Measurements from ENCODE around the gene KIF12. TPM values are rescaled to one million over a fixed set of nuclear protein-coding genes. Genes with fewer than 3 reads are reported as not detected.

The KIF12 gene
- total and polyA plus RNA-seq, 2 of the 13 experiments (the other 11 are each of a cell fraction or from before 2014, with no cell fraction given) = 1.8 to 12.5 TPM

DNA sequence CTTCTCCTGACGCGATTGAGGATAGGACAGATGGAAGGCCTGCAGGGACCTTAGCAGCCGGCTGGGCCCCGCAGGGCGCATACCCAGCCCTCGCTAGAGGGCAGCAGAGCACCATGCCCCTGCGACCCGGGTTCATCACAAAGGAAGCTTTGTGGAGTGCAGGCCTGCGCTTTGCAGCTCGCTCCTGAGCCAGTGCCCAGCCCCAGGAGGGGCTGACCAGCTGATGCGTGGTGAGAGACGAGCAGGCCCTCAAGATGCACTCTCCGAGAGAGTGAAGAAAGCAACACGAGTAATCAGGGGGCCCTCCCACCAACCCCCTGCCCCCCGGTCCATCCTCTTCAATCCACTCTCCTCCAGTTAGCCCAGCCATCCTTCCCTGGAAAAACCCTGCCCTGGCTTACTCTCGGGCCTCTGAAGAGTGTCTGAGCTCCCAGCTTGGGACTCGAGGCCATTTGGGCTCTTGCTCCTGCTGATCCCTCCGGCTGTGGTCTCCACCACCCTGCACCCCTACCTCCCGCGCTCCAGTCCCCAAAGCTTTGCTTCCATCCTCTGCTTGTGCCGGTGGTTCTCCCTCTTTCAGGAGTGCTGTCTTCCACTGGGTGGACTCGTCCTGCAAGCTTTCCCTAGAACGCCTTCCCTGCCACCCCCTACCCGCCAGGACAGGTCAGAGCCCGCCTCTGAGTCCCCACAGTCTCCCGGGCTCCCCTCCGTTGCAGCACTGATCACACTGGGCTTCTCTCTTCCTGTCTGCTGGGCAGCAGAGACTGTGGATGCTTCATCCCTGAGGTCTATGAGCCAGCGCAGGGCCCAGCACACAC, 9.1 kb upstream of the KIF12 start (continued):
- TF ChIP-seq, protein P1, sequence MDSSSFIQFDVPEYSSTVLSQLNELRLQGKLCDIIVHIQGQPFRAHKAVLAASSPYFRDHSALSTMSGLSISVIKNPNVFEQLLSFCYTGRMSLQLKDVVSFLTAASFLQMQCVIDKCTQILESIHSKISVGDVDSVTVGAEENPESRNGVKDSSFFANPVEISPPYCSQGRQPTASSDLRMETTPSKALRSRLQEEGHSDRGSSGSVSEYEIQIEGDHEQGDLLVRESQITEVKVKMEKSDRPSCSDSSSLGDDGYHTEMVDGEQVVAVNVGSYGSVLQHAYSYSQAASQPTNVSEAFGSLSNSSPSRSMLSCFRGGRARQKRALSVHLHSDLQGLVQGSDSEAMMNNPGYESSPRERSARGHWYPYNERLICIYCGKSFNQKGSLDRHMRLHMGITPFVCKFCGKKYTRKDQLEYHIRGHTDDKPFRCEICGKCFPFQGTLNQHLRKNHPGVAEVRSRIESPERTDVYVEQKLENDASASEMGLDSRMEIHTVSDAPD (CRISPR knock-in tag; IDR thresholded peaks at IDR 0.05) = no peak
- TF ChIP-seq MXD4 (CRISPR knock-in tag; IDR thresholded peaks at IDR 0.05) = 0 out of 2 replicates have a peak, but pooled peaks have one; percentile 30
- TF ChIP-seq ZFY (CRISPR knock-in tag; IDR thresholded peaks at IDR 0.05) = peak; percentile 76
- TF ChIP-seq, protein P2, sequence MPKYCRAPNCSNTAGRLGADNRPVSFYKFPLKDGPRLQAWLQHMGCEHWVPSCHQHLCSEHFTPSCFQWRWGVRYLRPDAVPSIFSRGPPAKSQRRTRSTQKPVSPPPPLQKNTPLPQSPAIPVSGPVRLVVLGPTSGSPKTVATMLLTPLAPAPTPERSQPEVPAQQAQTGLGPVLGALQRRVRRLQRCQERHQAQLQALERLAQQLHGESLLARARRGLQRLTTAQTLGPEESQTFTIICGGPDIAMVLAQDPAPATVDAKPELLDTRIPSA (CRISPR knock-in tag; IDR thresholded peaks at IDR 0.05; ENCODE audit: borderline replicate concordance) = no peak
- 0 out of 2 replicates have a peak, but pooled peaks have one; percentile 46 for TF ChIP-seq HMG20B (CRISPR knock-in tag; conservative IDR thresholded peaks at IDR 0.05)
- TF ChIP-seq GZF1 (CRISPR knock-in tag; IDR thresholded peaks at IDR 0.05) = 0 out of 2 replicates have a peak, but pooled peaks have one; percentile 67
- no peak for TF ChIP-seq MBNL3 (CRISPR knock-in tag; conservative IDR thresholded peaks at IDR 0.05)
- peak; percentile 48; the same call in 1 of the 2 replicates for TF ChIP-seq POLR2G (IDR thresholded peaks at IDR 0.05; ENCODE audit: low read depth, low read length)
- TF ChIP-seq ETV5 (CRISPR knock-in tag; IDR thresholded peaks at IDR 0.05; ENCODE audit: borderline replicate concordance) = peak; percentile 64; the same call in 1 of the 2 replicates
- TF ChIP-seq ZNF83 (CRISPR knock-in tag; IDR thresholded peaks at IDR 0.05; ENCODE audit: borderline replicate concordance) = no peak; the same call in 1 of the 2 replicates
- no peak for TF ChIP-seq ZNF589 (CRISPR knock-in tag; conservative IDR thresholded peaks at IDR 0.05)
- TF ChIP-seq, protein P3, sequence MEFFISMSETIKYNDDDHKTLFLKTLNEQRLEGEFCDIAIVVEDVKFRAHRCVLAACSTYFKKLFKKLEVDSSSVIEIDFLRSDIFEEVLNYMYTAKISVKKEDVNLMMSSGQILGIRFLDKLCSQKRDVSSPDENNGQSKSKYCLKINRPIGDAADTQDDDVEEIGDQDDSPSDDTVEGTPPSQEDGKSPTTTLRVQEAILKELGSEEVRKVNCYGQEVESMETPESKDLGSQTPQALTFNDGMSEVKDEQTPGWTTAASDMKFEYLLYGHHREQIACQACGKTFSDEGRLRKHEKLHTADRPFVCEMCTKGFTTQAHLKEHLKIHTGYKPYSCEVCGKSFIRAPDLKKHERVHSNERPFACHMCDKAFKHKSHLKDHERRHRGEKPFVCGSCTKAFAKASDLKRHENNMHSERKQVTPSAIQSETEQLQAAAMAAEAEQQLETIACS (CRISPR knock-in tag; IDR thresholded peaks at IDR 0.05) = peak; percentile 32; the same call in 1 of the 2 replicates
- 0 out of 2 replicates have a peak, but pooled peaks have one; percentile 27 for TF ChIP-seq NFKBIZ (CRISPR knock-in tag; IDR thresholded peaks at IDR 0.05)
- TF ChIP-seq ZNF256 (CRISPR knock-in tag; conservative IDR thresholded peaks at IDR 0.05) = 0 out of 2 replicates have a peak, but pooled peaks have one; percentile 30
- no peak for TF ChIP-seq TCF12 (IDR thresholded peaks at IDR 0.05)
- no peak for TF ChIP-seq TCF12 (CRISPR knock-in tag; IDR thresholded peaks at IDR 0.05)
- TF ChIP-seq ZFP36L2 (CRISPR knock-in tag; IDR thresholded peaks at IDR 0.05) = 0 out of 2 replicates have a peak, but pooled peaks have one; percentile 55
- TF ChIP-seq FOXK1 (CRISPR knock-in tag; IDR thresholded peaks at IDR 0.05; ENCODE audit: borderline replicate concordance, low read depth) = peak; percentile 14; the same call in 1 of the 2 replicates
- peak; percentile 79; the same call in 1 of the 2 replicates for TF ChIP-seq RFXAP (CRISPR knock-in tag; IDR thresholded peaks at IDR 0.05; ENCODE audit: borderline replicate concordance)
- TF ChIP-seq, protein P4, sequence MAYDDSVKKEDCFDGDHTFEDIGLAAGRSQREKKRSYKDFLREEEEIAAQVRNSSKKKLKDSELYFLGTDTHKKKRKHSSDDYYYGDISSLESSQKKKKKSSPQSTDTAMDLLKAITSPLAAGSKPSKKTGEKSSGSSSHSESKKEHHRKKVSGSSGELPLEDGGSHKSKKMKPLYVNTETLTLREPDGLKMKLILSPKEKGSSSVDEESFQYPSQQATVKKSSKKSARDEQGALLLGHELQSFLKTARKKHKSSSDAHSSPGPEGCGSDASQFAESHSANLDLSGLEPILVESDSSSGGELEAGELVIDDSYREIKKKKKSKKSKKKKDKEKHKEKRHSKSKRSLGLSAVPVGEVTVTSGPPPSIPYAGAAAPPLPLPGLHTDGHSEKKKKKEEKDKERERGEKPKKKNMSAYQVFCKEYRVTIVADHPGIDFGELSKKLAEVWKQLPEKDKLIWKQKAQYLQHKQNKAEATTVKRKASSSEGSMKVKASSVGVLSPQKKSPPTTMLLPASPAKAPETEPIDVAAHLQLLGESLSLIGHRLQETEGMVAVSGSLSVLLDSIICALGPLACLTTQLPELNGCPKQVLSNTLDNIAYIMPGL (CRISPR knock-in tag; IDR thresholded peaks at IDR 0.05; ENCODE audit: borderline replicate concordance in 1 of 2, low read depth in 1 of 2) = peak; percentile 90 to 97
- TF ChIP-seq KDM4B (CRISPR knock-in tag; IDR thresholded peaks at IDR 0.05) = peak; percentile 91
- 0 out of 2 replicates have a peak, but pooled peaks have one; percentile 56 for TF ChIP-seq ZSCAN31 (CRISPR knock-in tag; IDR thresholded peaks at IDR 0.05; ENCODE audit: low read depth)
